H1 (cell line): ENCODE measurements around the gene NR3C1. TPM values are rescaled to one million over a fixed set of nuclear protein-coding genes. Genes with fewer than 3 reads are reported as not detected.

ENCODE experiments used
- POU5F1 ChIP-seq: IDR thresholded peaks from 2 replicates; pipeline ENCODE4 v1.6.1; 2011; ENCODE audit warnings: low read depth, mild to moderate bottlenecking, low read length, moderate library complexity
- RNF2 ChIP-seq: fragments of 200-900, 300-1000 bp; sonication (generic); IDR thresholded peaks from 2 replicates; pipeline ENCODE4 v1.7.1; 2016; ENCODE audit warnings: borderline replicate concordance, low read depth, mild to moderate bottlenecking, antibody characterized with exemption, low read length; ENCODE audit not compliant: poor library complexity, severe bottlenecking; ENCODE audit errors: missing control alignments
- SAP30 ChIP-seq: fragments of 300-600 bp; sonication (generic); IDR thresholded peaks from 2 replicates; pipeline ENCODE4 v1.7.1; 2012; ENCODE audit warnings: low read length, moderate library complexity, mild to moderate bottlenecking, inconsistent platforms; ENCODE audit not compliant: insufficient read depth, insufficient replicate concordance
- SP1 ChIP-seq: IDR thresholded peaks from 2 replicates; pipeline ENCODE4 v1.6.1; 2011; ENCODE audit warnings: low read depth, low read length
- polyA plus RNA-seq, 7 experiments: library from polyadenylated mRNA; depleted of rRNA in 3 of 7; stranded (reverse) in 5 of 7; unstranded in 2 of 7; fragments of >200 nt in 5 of 7; fragments of 200-250 nt in 2 of 7; gene quantifications; 1 replicate in 5 of 7; 2 replicates in 1 of 7; 4 replicates in 1 of 7; pipeline versions ENCODE4 v1.2.1 to v1.2.3, GENCODE V29; 2011 to 2013; ENCODE audit warnings: missing spikeins in 2 of 7, mixed read lengths in 2 of 7
- total RNA-seq: library from RNA; stranded (reverse); fragmentation: NEBNext Ultra II Directional; extraction: Animal tissue kit (Norgen Biotek cat#: 25700); gene quantifications from 2 replicates; pipeline ENCODE4 v1.2.1, GENCODE V29; 2021

NR3C1 gene
- total and polyA plus RNA-seq, 2 of the 8 experiments (the other 6 are each of a cell fraction or from before 2014, with no cell fraction given), result 1.7 to 5.4 TPM

DNA sequence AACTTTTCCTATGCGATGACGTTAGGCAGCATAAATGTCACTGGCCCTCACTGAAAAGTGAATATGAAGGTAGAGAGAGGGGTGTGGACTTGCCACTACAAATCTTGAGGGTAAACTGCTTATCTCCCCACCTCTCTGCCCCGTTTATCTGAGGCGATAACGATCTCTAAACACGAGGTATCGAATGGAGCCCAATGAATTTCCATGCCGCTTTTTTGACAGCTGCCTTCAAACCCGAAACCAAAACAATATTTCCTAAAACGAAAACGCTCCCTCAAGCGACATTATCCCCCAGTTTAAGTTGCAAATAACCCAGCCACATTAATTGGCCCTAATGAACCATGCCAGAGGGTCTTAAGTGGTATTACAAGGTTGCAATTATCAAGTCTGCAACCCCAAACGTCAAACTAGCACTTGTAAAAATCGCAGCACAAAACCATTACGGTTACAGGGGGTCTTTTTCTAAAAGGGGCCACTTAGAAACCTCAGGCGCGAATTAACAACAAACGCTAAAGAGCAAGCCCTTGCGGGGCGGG is 1.4 kb downstream of the NR3C1 start (continued):
- TF ChIP-seq SAP30 (peak; percentile 81), POU5F1 (no peak), SP1 (no peak), RNF2 (peak; percentile 40)
